GM19023 (cell line): ENCODE data around the gene ATG10.

Source experiments
- ATAC-seq: cut with Tn5 transposase; IDR thresholded peaks from one replicate; pipeline ENCODE4 v1.9.1; 2021; ENCODE audit warnings: mild to moderate bottlenecking, moderate library complexity; ENCODE audit not compliant: unreplicated experiment

ATG10 gene

GRCh38 chr5:82160948-82161347, 189.1 kb downstream of the ATG10 start:
- ATAC-seq, result no peak

GRCh38 chr5:82162573-82162972, 190.8 kb downstream of the ATG10 start:
- ATAC-seq, result no peak

GRCh38 chr5:82163452-82164175, 191.8 kb downstream of the ATG10 start:
- ATAC-seq, result no peak

GRCh38 chr5:82164176-82164976, 192.6 kb downstream of the ATG10 start:
- no peak for ATAC-seq

- no peak for ATAC-seq
Observed at GRCh38 chr5:82164977-82165713, 193.3 kb downstream of the ATG10 start.

- ATAC-seq, result peak; percentile 93
Observed at GRCh38 chr5:82165740-82166530, 194.1 kb downstream of the ATG10 start.

GRCh38 chr5:82167372-82167935, 195.6 kb downstream of the ATG10 start:
- ATAC-seq, result no peak

GRCh38 chr5:82168294-82168693, 196.5 kb downstream of the ATG10 start:
- no peak for ATAC-seq

- ATAC-seq, result no peak
Observed at GRCh38 chr5:82169892-82170291, 198.1 kb downstream of the ATG10 start.

- peak; percentile 98 for ATAC-seq
Observed at GRCh38 chr5:82174128-82174918, 202.5 kb downstream of the ATG10 start.

- no peak for ATAC-seq
Observed at GRCh38 chr5:82174919-82175219, 203.0 kb downstream of the ATG10 start.

GRCh38 chr5:82176115-82176814, 204.4 kb downstream of the ATG10 start:
- no peak for ATAC-seq

GRCh38 chr5:82178378-82178777, 206.6 kb downstream of the ATG10 start:
- ATAC-seq, result no peak

GRCh38 chr5:82182662-82183061, 210.8 kb downstream of the ATG10 start:
- no peak for ATAC-seq

- ATAC-seq, result peak; percentile 55
Observed at GRCh38 chr5:82183828-82184227, 212.0 kb downstream of the ATG10 start.

- no peak for ATAC-seq
Observed at GRCh38 chr5:82185851-82186250, 214.0 kb downstream of the ATG10 start.

GRCh38 chr5:82197550-82197949, 225.7 kb downstream of the ATG10 start:
- no peak for ATAC-seq

- ATAC-seq, result no peak
Observed at GRCh38 chr5:82204567-82204966, 232.7 kb downstream of the ATG10 start.

- no peak for ATAC-seq
Observed at GRCh38 chr5:82205005-82205404, 233.2 kb downstream of the ATG10 start.
